Measurements from ENCODE around the gene XPO1.
"Not testable (repeated sequence)": the region's sequence is repeated elsewhere in the genome, so short reads cannot be mapped to it uniquely, and the experiment has no call there.

XPO1 gene
- total RNA-seq: 120 to 526 (median 318) reads per million in 17 experiments

GRCh38 chr2:61538200-61538919 lies at the start of gene XPO1:
Gene XPO1 (minus strand): TSS chr2:61538356. CDS start chr2:61533897, 4,459 bp downstream.
- DNase-seq: peak; percentile 99 to 100 (median 99)

GRCh38 chr2:61586928-61587327 lies 48.8 kb upstream of the XPO1 start:
- DNase-seq: not testable (repeated sequence)

GRCh38 chr2:61585383-61585782 lies 47.2 kb upstream of the XPO1 start:
- peak; percentile 16 to 49 (median 39) for DNase-seq

GRCh38 chr2:61584368-61584767 lies 46.2 kb upstream of the XPO1 start:
- DNase-seq: not testable (repeated sequence)

GRCh38 chr2:61582165-61582564 lies 44.0 kb upstream of the XPO1 start:
- DNase-seq: no peak

- no peak for DNase-seq
These were observed 43.6 kb upstream of the XPO1 start for GRCh38 chr2:61581716-61582115.

GRCh38 chr2:61575447-61575859 lies 37.3 kb upstream of the XPO1 start:
- DNase-seq: peak; percentile 3 to 48 (median 34)

GRCh38 chr2:61566566-61566965 lies 28.4 kb upstream of the XPO1 start:
- no peak for DNase-seq

- DNase-seq: no peak
These were observed 24.5 kb upstream of the XPO1 start for GRCh38 chr2:61562615-61563014.

GRCh38 chr2:61558160-61558559 lies 20.0 kb upstream of the XPO1 start:
- DNase-seq: no peak

GRCh38 chr2:61557381-61557780 lies 19.2 kb upstream of the XPO1 start:
- peak in 1 of 4 experiments; percentile 10 for DNase-seq

GRCh38 chr2:61554604-61555003 lies 16.4 kb upstream of the XPO1 start:
- DNase-seq: no peak

- DNase-seq: no peak
These were observed 12.4 kb upstream of the XPO1 start for GRCh38 chr2:61550375-61551209.

GRCh38 chr2:61549546-61549945 lies 11.4 kb upstream of the XPO1 start:
- no peak for DNase-seq

- no peak for DNase-seq
These were observed 4.9 kb upstream of the XPO1 start for GRCh38 chr2:61543062-61543461.

GRCh38 chr2:61540167-61540566 lies 2.0 kb upstream of the XPO1 start:
- DNase-seq: not testable (repeated sequence)

- DNase-seq: peak; percentile 22 to 50 (median 44)
These were observed 864 bp upstream of the XPO1 start for GRCh38 chr2:61538920-61539520.

- DNase-seq: no peak
These were observed 281 bp downstream of the XPO1 start for GRCh38 chr2:61537950-61538199.

GRCh38 chr2:61537277-61537949 lies 743 bp downstream of the XPO1 start:
- peak; percentile 35 to 69 (median 53) for DNase-seq

GRCh38 chr2:61536572-61537276 lies 1.4 kb downstream of the XPO1 start:
- DNase-seq: peak; percentile 90 to 94 (median 92)

GRCh38 chr2:61536180-61536571 lies 2.0 kb downstream of the XPO1 start:
- peak in 1 of 4 experiments; percentile 2 for DNase-seq

- no peak for DNase-seq
These were observed 2.7 kb downstream of the XPO1 start for GRCh38 chr2:61535449-61535848.

Measured in suppressor macrophage (primary cell).